Osteoblast (primary cell): Measurements from ENCODE around the gene LHFPL5. TPM values are rescaled to one million over a fixed set of nuclear protein-coding genes. Genes with fewer than 3 reads are reported as not detected.

Experiments
- DNase-seq: peaks from one replicate; pipeline ENCODE4 v3.0.0; 2011; ENCODE audit warnings: low spot score, mixed read lengths; ENCODE audit not compliant: insufficient read length; ENCODE audit errors: missing footprints
- H2AFZ ChIP-seq: 2 replicates; pipeline ENCODE4 v1.6.0; 2011; ENCODE audit warnings: mild to moderate bottlenecking, low read length
- H3K27ac ChIP-seq: 2 replicates; pipeline ENCODE4 v1.5.1; 2011; ENCODE audit warnings: mild to moderate bottlenecking, low read depth, low read length, moderate library complexity
- H3K27me3 ChIP-seq: 2 replicates; pipeline ENCODE4 v1.6.0; 2012; ENCODE audit warnings: mild to moderate bottlenecking, control low read depth, inconsistent platforms, low read length, moderate library complexity; ENCODE audit not compliant: insufficient read depth
- H3K36me3 ChIP-seq: 2 replicates; pipeline ENCODE4 v1.5.1; 2011; ENCODE audit warnings: mild to moderate bottlenecking, low read length, control low read depth, moderate library complexity; ENCODE audit not compliant: insufficient read depth
- H3K4me1 ChIP-seq: 2 replicates; pipeline ENCODE4 v1.5.1; 2011; ENCODE audit warnings: mild to moderate bottlenecking, low read length, control low read depth, moderate library complexity; ENCODE audit not compliant: insufficient read depth
- H3K4me2 ChIP-seq: 2 replicates; pipeline ENCODE4 v1.6.0; 2011; ENCODE audit warnings: mild to moderate bottlenecking, low read length; ENCODE audit not compliant: insufficient read depth
- H3K4me3 ChIP-seq: fragments of 200-600 bp; sonication (generic); 3 replicates; pipeline ENCODE4 v1.5.1; 2012; ENCODE audit warnings: mild to moderate bottlenecking, low read length, inconsistent platforms; ENCODE audit not compliant: insufficient read depth
- H3K79me2 ChIP-seq: 2 replicates; pipeline ENCODE4 v1.6.0; 2012; ENCODE audit warnings: mild to moderate bottlenecking, low read length, control low read depth, inconsistent platforms; ENCODE audit not compliant: insufficient read depth
- H3K9me3 ChIP-seq: 2 replicates; pipeline ENCODE4 v1.5.1; 2011; ENCODE audit warnings: low read depth, low read length, control low read depth
- H4K20me1 ChIP-seq: 2 replicates; pipeline ENCODE4 v1.6.0; 2012; ENCODE audit warnings: mild to moderate bottlenecking, low read length, control low read depth; ENCODE audit not compliant: insufficient read depth
- total RNA-seq: library from RNA; depleted of rRNA; stranded (reverse); fragments of >200 nt; gene quantifications from 2 replicates; pipeline ENCODE4 v1.2.3, GENCODE V29; 2012
- TF ChIP-seq, protein P1 (sequence below): IDR thresholded peaks from 2 replicates; pipeline ENCODE4 v1.5.1; 2011; ENCODE audit warnings: mild to moderate bottlenecking, low read depth, low read length, moderate library complexity; ENCODE audit errors: extremely low read depth

Gene LHFPL5
- total RNA-seq, 1 donor, result not detected

DNA sequence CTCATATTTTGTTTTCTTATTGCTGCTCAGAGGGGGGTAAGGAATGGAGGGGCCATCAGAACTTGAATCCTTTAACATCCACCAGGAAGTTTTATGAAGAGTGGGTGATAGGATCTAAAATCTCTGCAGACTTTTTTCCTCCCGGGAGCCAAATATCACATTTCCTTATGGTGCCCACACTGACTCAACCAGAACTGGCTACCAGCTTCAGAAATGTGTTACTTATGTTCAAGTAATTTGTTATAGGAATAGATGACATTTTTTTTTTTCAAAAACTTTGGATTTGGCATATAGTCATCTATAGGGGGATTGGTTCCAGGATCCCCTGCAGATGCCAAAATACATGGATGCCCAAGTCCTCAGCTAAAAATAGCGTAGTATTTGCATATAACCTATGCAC lies 18.4 kb downstream of the LHFPL5 start:
- Histone ChIP-seq H3K79me2 (no peaks in the 10 kb centered on the region), H3K27ac (no peak overlapping the region), H3K4me2 (no peak overlapping the region), H3K4me1 (no peaks in the 10 kb centered on the region), H3K36me3 (no peaks in the 10 kb centered on the region), H4K20me1 (no peaks in the 10 kb centered on the region), H3K4me3 (no peak overlapping the region), H2AFZ (no peak overlapping the region), H3K9me3 (no peaks in the 10 kb centered on the region), H3K27me3 (no peaks in the 10 kb centered on the region)
- no peak for DNase-seq
- TF ChIP-seq, protein P1, sequence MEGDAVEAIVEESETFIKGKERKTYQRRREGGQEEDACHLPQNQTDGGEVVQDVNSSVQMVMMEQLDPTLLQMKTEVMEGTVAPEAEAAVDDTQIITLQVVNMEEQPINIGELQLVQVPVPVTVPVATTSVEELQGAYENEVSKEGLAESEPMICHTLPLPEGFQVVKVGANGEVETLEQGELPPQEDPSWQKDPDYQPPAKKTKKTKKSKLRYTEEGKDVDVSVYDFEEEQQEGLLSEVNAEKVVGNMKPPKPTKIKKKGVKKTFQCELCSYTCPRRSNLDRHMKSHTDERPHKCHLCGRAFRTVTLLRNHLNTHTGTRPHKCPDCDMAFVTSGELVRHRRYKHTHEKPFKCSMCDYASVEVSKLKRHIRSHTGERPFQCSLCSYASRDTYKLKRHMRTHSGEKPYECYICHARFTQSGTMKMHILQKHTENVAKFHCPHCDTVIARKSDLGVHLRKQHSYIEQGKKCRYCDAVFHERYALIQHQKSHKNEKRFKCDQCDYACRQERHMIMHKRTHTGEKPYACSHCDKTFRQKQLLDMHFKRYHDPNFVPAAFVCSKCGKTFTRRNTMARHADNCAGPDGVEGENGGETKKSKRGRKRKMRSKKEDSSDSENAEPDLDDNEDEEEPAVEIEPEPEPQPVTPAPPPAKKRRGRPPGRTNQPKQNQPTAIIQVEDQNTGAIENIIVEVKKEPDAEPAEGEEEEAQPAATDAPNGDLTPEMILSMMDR, result no peak

DNA sequence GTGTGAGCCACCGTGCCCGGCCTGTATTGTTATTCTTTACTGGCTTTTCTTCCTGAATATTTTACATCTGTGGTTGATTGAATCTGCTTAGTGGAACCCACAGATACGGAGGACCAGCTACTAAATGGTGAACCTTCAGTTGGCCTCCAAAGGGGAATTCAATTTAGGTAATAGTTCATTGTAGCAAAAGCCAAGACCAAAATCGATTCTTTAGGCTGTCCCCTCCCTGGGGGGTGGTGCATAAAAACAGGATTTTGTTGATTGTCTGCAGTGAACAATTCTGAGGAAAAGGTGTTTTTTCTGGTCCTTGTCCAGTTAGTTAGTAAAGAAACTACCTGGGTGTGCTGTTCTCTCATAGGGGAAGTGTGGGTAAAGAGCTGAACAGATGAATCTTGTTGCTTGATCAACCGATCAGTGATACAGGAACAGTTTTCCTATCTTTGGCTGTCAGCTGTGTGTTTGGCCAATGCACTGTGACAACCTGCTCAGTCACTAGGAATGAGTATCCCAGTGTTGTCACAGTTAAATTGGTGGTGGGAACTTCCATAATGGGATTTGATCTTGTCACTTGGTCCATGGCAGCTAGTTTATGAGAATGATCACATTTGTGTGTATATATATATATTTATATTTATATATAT lies 19.5 kb downstream of the LHFPL5 start:
- Histone ChIP-seq H3K4me3 (no peak overlapping the region), H3K27me3 (no peaks in the 10 kb centered on the region), H3K79me2 (no peaks in the 10 kb centered on the region), H4K20me1 (no peaks in the 10 kb centered on the region), H3K36me3 (no peaks in the 10 kb centered on the region), H2AFZ (no peak overlapping the region), H3K9me3 (no peaks in the 10 kb centered on the region), H3K4me1 (no peaks in the 10 kb centered on the region), H3K4me2 (no peak overlapping the region), H3K27ac (no peak overlapping the region)
- TF ChIP-seq, protein P1, result no peak
- peak; percentile 47 for DNase-seq

DNA sequence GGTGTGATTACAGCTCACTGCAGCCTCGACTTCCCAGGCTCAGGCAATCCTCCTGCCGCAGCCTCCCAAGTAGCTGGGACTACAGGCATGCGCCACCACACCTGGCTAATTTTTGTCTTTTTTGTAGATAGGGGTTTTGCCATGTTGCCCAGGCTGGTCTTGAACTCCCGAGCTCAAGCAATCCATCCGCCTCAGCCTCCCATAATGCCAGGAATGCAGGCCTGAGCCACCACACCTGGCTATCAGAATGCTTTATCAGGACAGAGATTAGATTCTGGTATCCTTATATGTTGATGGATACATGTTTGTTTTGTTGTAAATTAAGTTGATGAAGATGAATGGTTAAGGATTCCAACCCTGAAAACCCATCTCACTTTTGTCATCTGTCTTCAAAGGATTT lies 24.2 kb downstream of the LHFPL5 start:
- H3K79me2 ChIP-seq, result no peaks in the 10 kb centered on the region

DNA sequence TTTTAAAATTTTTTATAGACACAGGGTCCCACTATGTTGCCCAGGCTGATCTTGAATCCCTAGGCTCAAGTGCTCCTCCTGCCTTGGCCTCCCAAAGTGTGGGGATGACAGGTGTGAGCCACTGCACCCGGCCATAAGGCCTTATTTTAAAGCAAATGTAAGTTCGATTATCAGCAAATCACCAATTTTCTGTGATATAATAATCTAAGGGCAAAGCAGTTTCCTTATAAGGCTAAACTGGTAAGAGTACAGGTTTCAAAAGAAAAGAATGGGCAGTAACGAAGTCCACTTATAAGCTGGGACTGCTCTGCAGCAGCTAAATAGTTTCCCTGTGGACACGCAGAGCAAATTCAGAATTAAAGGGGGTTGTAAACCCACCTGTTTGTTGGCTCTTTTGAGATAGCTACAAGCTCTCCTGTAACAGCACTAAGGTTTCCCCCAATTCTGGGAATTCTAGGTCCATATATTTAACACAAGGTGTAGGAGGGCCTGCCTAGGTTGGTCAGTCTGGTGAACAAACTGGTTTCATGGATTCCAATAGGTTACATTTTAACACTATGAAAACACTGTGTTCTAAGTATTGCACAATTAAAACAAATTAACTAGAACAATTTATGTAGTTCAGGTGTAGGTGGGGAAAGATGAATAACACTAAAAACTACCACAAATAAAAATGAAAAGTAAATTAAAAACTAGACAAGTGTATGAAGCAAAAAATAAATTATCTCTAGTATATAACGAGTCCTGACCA lies 26.3 kb downstream of the LHFPL5 start:
- H2AFZ ChIP-seq, result no peak overlapping the region
- no peaks in the 10 kb centered on the region for H3K4me1 ChIP-seq
- H3K36me3 ChIP-seq, result peaks cover 21% of the 10 kb centered on the region
- H3K79me2 ChIP-seq, result no peaks in the 10 kb centered on the region
- no peaks in the 10 kb centered on the region for H3K9me3 ChIP-seq
- H4K20me1 ChIP-seq, result no peaks in the 10 kb centered on the region
- H3K4me2 ChIP-seq, result no peak overlapping the region
- no peak overlapping the region for H3K4me3 ChIP-seq
- H3K27me3 ChIP-seq, result no peaks in the 10 kb centered on the region
- TF ChIP-seq, protein P1, result no peak
- no peak overlapping the region for H3K27ac ChIP-seq
- DNase-seq, result no peak

More for the DNA sequence above, 24.2 kb downstream of the LHFPL5 start:
- no peaks in the 10 kb centered on the region for H3K9me3 ChIP-seq
- peaks cover 11% of the 10 kb centered on the region for H3K36me3 ChIP-seq
- no peak overlapping the region for H3K4me3 ChIP-seq
- no peak overlapping the region for H3K4me2 ChIP-seq
- no peaks in the 10 kb centered on the region for H3K4me1 ChIP-seq
- H4K20me1 ChIP-seq, result no peaks in the 10 kb centered on the region
- no peak overlapping the region for H3K27ac ChIP-seq
- TF ChIP-seq, protein P1, result no peak
- no peak overlapping the region for H2AFZ ChIP-seq
- no peak for DNase-seq
- no peaks in the 10 kb centered on the region for H3K27me3 ChIP-seq
